ENCODE measurements around the gene U2AF1L4.

DNA sequence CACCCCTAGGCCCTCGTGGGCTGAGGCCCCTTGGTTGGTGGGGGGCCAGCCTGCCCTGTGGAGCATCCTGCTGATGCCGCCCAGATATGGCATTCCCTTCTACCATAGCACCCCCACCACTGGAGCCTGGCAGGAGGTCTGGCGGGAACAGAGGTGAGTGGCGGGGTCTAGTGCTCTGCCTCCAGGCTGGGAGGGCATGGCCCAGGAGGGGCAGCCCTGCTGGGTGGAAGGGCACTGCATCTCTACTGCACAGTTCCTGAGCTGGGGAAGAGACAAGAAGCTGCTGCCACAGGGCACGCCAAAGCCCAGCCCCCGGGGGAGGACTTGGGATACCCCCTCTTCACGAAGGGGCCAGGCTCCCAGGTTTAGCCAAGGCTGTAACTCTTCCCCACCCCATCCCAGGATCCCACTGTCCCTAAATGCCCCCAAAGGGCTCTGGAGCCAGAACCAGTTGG lies 29.8 kb downstream of the U2AF1L4 start:
- TF ChIP-seq CTCF (IDR thresholded peaks at IDR 0.05; ENCODE audit: low read depth, low read length) (no peak), EZH2phosphoT487 (IDR thresholded peaks at IDR 0.05; ENCODE audit: low read depth) (no peak)

Data from OCI-LY3 (cell line).